HG02973 (cell line): ENCODE results near the gene ASNSD1.
"Not testable (repeated sequence)": the region's sequence is repeated elsewhere in the genome, so short reads cannot be mapped to it uniquely, and the experiment has no call there.

Source experiments
- ATAC-seq: cut with Tn5 transposase; IDR thresholded peaks from one replicate; pipeline ENCODE4 v1.9.1; 2021; ENCODE audit warnings: moderate library complexity; ENCODE audit not compliant: unreplicated experiment

ASNSD1 gene

DNA sequence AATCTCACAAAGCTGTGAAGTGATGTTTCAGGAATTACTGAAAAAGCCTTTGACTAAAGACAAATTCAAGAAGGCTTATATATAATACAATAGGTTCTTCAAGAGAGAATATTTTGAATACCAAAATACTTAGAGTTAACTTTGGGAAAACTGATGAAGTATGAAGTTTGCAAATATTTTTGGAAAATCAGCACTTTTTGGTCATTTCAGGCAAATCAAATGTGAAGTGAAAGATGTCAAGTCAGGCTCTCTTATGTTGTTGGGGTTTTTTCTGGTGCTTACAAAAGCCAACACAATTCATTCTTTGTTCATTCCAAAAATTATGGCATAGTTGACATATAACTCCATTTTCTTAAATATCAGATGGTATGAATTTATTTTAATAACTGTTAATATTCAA is 14.7 kb upstream of the ASNSD1 start:
- no peak for ATAC-seq

GRCh38 chr2:189648846-189649509 is 12.3 kb upstream of the ASNSD1 start:
- no peak for ATAC-seq

DNA sequence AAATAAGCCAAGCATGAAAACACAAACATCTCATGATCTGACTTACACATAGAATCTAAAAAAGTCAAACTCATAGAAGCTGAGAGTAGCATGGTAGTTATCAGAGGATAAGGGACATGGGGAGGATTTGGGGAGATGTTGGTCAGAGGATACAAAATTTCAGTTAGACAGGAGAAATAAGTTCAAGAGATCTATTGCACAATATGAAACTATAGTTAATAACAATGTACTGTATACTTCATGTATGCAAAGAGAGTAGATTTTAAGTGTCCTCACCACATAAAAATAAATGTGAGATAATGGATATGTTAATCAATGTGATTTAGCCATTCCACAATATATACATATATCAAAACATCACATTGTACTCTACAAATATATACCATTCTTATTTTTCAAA is 10.0 kb upstream of the ASNSD1 start:
- ATAC-seq: no peak

DNA sequence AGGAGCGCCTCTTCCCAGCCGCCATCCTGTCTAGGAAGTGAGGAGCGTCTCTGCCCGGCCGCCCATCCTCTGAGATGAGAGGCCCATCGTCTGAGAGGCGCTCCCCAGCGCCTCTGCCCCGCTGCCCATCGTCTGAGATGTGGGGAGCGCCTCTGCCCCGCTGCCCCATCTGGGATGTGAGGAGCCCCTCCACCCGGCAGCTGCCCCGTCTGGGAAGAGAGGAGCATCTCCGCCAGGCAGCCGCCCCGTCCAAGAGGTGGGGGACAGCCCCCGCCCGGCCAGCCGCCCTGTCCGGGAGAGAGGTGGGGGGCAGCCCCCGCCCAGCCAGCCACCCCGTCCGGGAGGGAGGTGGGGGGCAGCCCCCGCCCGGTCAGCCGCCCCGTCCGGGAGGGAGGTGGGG is 7.8 kb upstream of the ASNSD1 start:
- ATAC-seq: not testable (repeated sequence)

DNA sequence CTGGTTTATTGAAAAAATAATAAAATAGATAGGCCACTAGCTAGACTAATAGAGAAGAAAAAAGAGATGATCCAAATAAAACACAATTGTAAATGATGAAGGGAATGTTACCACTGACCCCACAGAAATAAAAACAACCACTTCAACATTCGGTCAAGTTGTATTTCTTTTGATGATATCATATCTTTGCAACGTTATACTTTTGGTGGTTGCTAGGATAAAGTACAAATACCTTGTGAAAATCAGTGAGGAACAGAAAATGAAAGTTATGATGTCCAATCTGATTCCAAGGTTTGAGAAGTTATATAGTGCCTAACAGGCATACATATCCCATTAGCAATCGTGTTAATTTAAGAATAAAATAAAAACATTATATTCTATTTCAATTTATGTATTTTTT is 6.6 kb upstream of the ASNSD1 start:
- no peak for ATAC-seq

GRCh38 chr2:189657867-189658266 is 3.4 kb upstream of the ASNSD1 start:
- ATAC-seq: peak; percentile 24

DNA sequence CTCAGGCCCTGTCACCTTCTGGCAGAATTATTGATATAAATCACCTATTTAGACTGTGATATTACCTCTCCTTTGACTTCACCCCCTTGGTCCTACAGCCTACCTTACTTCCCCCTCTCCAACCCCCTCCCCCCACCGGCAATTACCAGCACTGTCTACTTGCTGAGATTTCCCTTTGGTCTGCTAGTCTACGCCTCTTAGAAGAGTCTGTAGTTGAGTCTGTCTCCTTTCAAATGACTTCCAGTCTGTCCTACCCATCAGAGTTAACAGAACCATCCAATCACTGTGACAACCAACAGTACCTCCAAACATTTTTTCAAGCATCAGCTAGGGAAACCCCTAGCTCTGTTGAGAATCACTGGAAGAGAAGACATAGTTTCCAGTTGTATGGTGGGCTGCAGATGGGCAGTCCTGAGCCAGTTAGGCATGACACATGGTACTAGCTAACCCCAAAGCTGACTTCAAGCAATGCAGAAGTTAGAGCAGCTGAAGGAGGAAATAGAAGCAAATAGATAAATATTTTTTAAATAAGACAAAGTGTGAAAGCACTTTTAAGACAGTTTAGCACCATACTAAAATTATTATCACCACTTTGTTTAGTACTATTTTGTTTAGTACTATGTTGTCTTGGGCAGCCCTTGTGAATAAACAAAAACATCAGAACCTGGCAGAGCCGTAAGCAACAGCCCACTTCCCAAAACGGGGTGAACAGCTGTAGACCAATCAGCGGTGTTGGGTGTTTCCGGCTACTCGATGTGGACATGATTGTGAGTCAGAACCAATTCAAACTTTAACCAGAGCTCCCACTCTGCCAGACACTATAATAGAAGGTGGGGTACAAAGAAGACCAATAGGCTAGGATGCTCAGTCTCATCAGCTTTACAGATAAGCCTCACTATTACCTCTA is 2.7 kb upstream of the ASNSD1 start:
- no peak for ATAC-seq

GRCh38 chr2:189659734-189660133 is 1.5 kb upstream of the ASNSD1 start:
- no peak for ATAC-seq

- ATAC-seq: no peak
These were observed 484 bp upstream of the ASNSD1 start for GRCh38 chr2:189660803-189661147.

GRCh38 chr2:189661957-189662321 is 680 bp downstream of the ASNSD1 start:
- peak; percentile 1 for ATAC-seq

- no peak for ATAC-seq
These were observed 1.5 kb downstream of the ASNSD1 start for GRCh38 chr2:189662669-189663226.

DNA sequence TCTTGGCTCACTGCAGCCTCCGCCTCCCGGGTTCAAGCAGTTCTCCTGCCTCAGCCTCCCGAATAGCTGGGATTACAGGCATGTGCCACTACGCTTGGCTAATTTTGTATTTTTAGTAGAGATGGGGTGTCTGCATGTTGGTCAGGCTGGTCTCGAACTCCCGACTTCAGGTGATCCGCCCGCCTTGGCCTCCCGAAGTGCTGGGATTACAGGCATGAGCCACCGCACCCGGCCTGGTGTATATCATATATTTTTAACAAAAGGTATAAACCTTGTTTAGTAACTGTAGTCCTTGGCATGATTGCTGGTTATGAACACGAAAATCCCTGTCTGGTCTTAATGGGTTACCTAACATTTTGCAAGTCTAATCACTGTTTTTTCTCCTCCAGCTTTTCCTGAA is 2.1 kb downstream of the ASNSD1 start:
- ATAC-seq: not testable (repeated sequence)

DNA sequence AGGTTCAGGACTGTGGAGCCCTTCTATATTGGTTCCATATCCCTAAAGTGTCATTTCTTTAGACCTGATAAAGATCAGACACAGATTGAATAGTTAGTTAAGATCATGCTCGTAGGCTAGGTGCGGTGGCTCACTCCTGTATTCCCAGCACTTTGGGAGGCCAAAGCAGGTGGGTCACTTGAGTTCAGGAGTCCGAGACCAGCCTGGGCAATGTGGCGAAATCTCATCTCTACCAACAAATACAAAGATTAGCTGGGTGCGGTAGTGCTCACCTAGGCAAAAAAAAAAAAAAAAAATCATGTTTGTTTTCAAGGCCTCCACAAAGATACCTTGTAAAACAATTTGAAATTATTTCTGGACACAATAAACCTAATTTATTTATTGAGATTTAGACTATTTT is 8.7 kb downstream of the ASNSD1 start:
- ATAC-seq: no peak

DNA sequence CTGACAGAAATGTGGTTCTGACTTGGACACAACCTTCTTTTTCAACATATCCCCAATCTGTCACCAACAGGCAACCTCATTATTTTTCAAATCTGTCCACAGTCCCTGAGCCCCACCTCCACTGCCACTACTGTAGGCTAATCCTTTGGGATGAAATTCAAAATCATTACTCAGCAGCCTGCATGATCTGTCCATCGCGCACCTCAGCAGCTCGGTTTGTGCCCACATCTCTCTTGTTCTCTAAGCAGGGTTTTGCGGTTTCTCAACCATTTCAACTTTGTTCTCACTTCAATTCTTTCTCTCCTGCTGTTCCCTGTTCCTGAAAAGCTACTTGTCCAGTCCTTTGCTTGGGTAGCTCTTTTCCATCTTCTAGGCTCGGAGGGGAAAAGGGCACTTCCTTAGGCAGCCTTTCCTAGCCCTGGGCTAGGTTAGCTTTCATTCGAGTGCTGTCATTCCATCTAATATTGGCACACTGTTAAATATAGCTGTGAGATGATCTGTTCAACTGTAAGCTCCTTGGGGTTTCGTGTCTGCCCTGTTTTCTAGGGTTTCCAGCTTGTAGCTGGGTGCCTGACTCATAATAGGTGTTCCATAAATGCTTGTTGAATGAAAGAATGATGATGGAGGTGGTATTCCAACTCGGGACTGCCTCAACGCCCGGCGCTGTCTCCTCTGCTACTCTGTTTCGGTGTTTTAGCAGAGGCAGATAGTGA is 12.6 kb downstream of the ASNSD1 start:
- no peak for ATAC-seq

DNA sequence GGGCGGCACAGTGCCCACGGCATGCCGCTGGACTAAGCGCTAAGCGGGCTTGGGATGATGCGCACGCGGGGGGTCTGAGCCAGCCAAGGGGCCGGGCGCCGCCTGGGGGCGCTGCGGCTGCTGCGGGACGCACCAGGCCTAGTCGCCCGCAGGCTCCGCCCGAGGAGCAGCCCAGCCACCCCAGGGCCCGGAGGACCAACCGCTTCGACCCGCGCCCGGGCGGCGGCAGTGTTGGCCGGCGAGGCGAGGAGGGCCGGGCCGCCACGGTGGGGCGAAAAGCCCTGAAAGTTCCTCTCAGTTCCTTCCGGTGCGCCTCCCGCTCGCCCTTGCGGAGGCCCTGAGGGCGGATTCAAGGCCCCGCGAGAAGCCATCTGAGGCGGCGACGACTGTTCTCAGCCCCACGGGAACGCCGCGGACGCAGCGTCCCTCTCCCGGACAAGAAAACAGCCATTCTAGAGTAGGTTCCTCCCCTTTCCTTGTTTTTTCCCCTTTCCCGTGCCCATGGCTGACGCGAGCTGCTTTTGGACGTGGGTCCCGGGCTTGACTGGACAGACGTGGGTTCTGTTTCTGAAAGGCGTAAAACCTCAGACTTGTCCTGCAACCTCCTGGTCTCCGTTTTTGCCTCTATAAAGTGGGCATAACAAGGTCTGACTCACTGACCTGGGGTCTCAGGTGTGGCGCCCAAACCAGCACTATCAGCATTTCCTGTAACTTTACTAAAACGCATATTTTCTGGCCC is 13.3 kb downstream of the ASNSD1 start, which contains the start of gene ANKAR:
TSS of gene ANKAR (plus strand) at position 297 of the 739 bp plus-strand sequence. CDS start 1,821 bp downstream, outside the sequence.
- ATAC-seq: peak; percentile 95

DNA sequence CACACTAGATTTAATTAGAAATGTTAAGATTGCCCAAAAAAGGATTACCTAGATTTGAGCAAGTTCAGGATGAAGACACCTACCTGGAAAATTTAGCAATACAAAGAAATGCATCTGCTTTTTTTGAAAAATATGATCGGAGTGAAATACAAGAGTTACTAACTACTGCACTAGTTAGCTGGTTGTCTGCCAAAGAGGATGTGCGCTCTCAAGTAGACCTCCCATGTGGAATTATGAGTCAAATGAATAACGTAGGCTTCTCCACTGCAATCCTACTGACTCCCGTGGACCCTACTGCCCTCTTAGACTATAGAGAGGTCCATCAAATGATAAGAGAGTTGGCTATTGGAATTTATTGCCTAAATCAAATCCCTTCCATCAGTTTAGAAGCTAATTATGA is 15.2 kb downstream of the ASNSD1 start:
- no peak for ATAC-seq

- ATAC-seq: no peak
These were observed 18.0 kb downstream of the ASNSD1 start for GRCh38 chr2:189679226-189679625.

DNA sequence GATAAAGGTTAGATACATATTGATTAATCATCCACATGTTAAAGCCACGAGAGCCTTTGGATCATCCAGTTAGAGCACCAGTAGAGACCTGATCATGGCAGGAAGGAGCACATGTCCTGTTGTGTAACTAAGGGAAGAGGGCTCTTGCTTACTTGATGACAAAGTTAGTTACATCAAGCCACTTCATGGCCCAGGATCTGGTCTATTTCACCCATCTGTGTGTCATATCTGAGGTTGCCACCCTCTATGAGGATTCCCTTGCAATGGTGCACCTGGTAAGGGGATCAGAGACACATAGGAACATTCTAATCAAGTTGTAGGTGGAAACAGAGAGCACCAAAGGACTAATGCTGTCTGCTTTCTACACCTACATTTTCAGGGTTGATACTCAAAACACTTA is 19.9 kb downstream of the ASNSD1 start:
- no peak for ATAC-seq

GRCh38 chr2:189681903-189682302 is 20.6 kb downstream of the ASNSD1 start:
- no peak for ATAC-seq

- no peak for ATAC-seq
These were observed 22.1 kb downstream of the ASNSD1 start for GRCh38 chr2:189683348-189683747.

GRCh38 chr2:189684811-189685210 is 23.6 kb downstream of the ASNSD1 start:
- no peak for ATAC-seq
